ENCODE results near the gene GMIP.

GRCh38 chr19:19632661-19633060, 10.8 kb downstream of the GMIP start:
- TF ChIP-seq CTCF (IDR thresholded peaks at IDR 0.05; ENCODE audit: borderline replicate concordance, extremely low read depth, low read length, poor library complexity, severe bottlenecking): no peak
- no peak for TF ChIP-seq EZH2 (IDR thresholded peaks at IDR 0.05; ENCODE audit: borderline replicate concordance, low read depth, low read length, severe bottlenecking)
